SU-DHL-6 (cell line): ENCODE results near the gene MACIR.

Experiments used
- EZH2phosphoT487 ChIP-seq: fragments of 200-600 bp; sonication (generic), shearing (Covaris generic); conservative IDR thresholded peaks from 2 replicates; pipeline ENCODE4 v1.6.1; 2018; ENCODE audit warnings: mild to moderate bottlenecking, antibody characterized with exemption, low read length, moderate library complexity, mixed read lengths
- TF ChIP-seq, protein P1 (sequence below): fragments of 200-600 bp; sonication (generic); IDR thresholded peaks from one replicate; pipeline ENCODE4 v1.5.1; 2017; ENCODE audit warnings: antibody characterized with exemption, mild to moderate bottlenecking, low read length, moderate library complexity; ENCODE audit not compliant: insufficient read depth, poor library complexity, severe bottlenecking

GRCh38 chr5:103245761-103246160 lies 12.8 kb upstream of the MACIR start:
- TF ChIP-seq, protein P1, sequence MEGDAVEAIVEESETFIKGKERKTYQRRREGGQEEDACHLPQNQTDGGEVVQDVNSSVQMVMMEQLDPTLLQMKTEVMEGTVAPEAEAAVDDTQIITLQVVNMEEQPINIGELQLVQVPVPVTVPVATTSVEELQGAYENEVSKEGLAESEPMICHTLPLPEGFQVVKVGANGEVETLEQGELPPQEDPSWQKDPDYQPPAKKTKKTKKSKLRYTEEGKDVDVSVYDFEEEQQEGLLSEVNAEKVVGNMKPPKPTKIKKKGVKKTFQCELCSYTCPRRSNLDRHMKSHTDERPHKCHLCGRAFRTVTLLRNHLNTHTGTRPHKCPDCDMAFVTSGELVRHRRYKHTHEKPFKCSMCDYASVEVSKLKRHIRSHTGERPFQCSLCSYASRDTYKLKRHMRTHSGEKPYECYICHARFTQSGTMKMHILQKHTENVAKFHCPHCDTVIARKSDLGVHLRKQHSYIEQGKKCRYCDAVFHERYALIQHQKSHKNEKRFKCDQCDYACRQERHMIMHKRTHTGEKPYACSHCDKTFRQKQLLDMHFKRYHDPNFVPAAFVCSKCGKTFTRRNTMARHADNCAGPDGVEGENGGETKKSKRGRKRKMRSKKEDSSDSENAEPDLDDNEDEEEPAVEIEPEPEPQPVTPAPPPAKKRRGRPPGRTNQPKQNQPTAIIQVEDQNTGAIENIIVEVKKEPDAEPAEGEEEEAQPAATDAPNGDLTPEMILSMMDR: no peak
- no peak for TF ChIP-seq EZH2phosphoT487
